Osteocyte (in vitro differentiated cells): ENCODE measurements around the gene APOBEC3F. TPM values are rescaled to one million over a fixed set of nuclear protein-coding genes. Genes with fewer than 3 reads are reported as not detected.
"Not testable (repeated sequence)": the region's sequence is repeated elsewhere in the genome, so short reads cannot be mapped to it uniquely, and the experiment has no call there.

Experiments
- DNase-seq: peaks from one replicate; pipeline ENCODE4 v3.0.0; 2021; ENCODE audit warnings: mixed read lengths; ENCODE audit not compliant: unreplicated experiment; ENCODE audit errors: extremely low spot score
- H3K27ac Mint-ChIP-seq: one replicate; pipeline ENCODE4 v1.8.0; 2021; ENCODE audit warnings: mild to moderate bottlenecking, mixed read lengths; ENCODE audit not compliant: unreplicated experiment
- H3K27me3 Mint-ChIP-seq: one replicate; pipeline ENCODE4 v1.8.0; 2021; ENCODE audit warnings: mixed read lengths; ENCODE audit not compliant: unreplicated experiment
- H3K36me3 Mint-ChIP-seq: one replicate; pipeline ENCODE4 v1.8.0; 2021; ENCODE audit warnings: mixed read lengths; ENCODE audit not compliant: unreplicated experiment
- H3K4me1 Mint-ChIP-seq: one replicate; pipeline ENCODE4 v1.8.0; 2021; ENCODE audit warnings: mixed read lengths; ENCODE audit not compliant: unreplicated experiment
- H3K4me3 Mint-ChIP-seq: one replicate; pipeline ENCODE4 v1.8.0; 2021; ENCODE audit warnings: mild to moderate bottlenecking, moderate library complexity, mixed read lengths; ENCODE audit not compliant: unreplicated experiment
- H3K9me3 Mint-ChIP-seq: one replicate; pipeline ENCODE4 v1.8.0; 2021; ENCODE audit warnings: mixed read lengths; ENCODE audit not compliant: unreplicated experiment
- total RNA-seq: library from RNA; stranded (reverse); gene quantifications from 2 replicates; pipeline ENCODE4 v1.2.1, GENCODE V29; 2021
- TF ChIP-seq, protein P1 (sequence below): fragments of 200-600 bp; sonication (generic); IDR thresholded peaks from 2 replicates; pipeline ENCODE4 v1.5.0; 2021; ENCODE audit warnings: antibody characterized with exemption, mild to moderate bottlenecking, moderate library complexity

The APOBEC3F gene
- total RNA-seq, 1 donor from 2014 or later = 9.9 TPM

DNA sequence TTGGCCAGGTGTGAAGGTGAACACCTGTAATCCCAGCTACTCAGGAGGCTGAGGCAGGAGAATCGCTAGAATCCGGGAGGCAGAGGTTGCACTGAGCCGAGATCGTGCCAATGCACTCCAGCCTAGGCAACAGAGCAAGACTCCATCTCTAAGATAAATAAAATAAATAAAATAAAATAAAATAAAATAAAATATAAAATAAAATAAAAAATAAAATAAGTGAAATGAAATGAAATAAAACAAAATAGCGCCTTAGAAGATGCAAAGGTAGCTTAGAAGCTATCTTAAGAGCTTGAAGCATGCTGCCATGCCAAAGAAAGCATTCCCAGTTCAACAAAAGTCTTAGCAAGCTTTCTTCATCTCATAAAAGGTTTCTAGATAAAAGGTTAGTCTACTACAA, 33.5 kb upstream of the APOBEC3F start:
- H3K4me3 Mint-ChIP-seq = no peak overlapping the region
- H3K36me3 Mint-ChIP-seq = no peaks in the 10 kb centered on the region
- TF ChIP-seq, protein P1, sequence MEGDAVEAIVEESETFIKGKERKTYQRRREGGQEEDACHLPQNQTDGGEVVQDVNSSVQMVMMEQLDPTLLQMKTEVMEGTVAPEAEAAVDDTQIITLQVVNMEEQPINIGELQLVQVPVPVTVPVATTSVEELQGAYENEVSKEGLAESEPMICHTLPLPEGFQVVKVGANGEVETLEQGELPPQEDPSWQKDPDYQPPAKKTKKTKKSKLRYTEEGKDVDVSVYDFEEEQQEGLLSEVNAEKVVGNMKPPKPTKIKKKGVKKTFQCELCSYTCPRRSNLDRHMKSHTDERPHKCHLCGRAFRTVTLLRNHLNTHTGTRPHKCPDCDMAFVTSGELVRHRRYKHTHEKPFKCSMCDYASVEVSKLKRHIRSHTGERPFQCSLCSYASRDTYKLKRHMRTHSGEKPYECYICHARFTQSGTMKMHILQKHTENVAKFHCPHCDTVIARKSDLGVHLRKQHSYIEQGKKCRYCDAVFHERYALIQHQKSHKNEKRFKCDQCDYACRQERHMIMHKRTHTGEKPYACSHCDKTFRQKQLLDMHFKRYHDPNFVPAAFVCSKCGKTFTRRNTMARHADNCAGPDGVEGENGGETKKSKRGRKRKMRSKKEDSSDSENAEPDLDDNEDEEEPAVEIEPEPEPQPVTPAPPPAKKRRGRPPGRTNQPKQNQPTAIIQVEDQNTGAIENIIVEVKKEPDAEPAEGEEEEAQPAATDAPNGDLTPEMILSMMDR = no peak
- H3K27ac Mint-ChIP-seq = no peak overlapping the region
- no peaks in the 10 kb centered on the region for H3K9me3 Mint-ChIP-seq
- no peak for DNase-seq
- peaks cover 5% of the 10 kb centered on the region for H3K4me1 Mint-ChIP-seq
- no peaks in the 10 kb centered on the region for H3K27me3 Mint-ChIP-seq

DNA sequence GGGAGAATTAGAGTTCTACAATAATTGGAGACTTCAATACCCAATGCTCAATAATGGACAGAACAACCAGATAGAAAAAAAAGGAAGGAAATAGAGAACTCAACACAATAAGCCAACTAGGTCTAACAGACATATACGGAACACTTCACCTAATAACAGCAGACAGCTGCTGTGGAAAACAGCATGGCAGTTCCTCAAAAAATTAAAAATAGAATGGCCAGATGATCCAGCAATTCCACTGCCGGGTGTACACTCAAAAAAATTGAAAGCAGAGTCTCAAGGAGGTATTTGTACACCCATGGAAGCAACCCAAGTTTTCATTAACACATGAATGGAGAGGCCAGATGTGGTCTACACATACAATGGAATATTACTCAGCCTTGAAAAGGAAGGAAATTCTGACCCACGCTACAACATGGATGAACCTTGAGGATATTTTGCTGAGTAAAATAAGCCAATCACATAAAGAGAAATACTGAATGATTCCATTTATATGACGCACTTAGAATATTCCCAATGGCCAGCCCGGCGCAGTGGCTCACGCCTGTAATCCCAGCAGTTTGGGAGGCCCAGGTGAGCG, 32.3 kb upstream of the APOBEC3F start:
- not testable (repeated sequence) for H3K27ac Mint-ChIP-seq, H3K36me3 Mint-ChIP-seq

DNA sequence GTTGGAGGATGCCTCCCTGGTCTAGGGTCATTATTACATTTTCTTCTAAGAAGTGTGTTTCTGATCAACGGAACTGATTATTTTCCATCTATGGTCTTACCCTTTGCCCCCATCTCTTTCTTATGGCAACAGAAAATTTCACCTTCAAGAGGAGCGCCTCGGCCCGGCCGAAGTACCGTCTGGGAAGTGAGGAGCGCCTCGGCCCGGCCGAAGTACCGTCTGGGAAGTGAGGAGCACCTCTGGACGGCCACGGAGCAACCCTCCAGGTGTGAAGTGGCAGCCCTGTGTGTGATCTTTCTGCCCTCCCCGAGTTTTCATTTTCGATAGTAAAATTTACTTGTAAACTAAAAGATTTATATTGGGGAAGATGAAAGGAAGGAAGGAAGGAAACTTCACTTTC, 29.7 kb upstream of the APOBEC3F start:
- TF ChIP-seq, protein P1 = no peak
- no peak overlapping the region for H3K27ac Mint-ChIP-seq
- H3K36me3 Mint-ChIP-seq = no peaks in the 10 kb centered on the region
- peaks cover 17% of the 10 kb centered on the region for H3K4me1 Mint-ChIP-seq
- DNase-seq = no peak
- no peaks in the 10 kb centered on the region for H3K27me3 Mint-ChIP-seq
- no peak overlapping the region for H3K4me3 Mint-ChIP-seq
- H3K9me3 Mint-ChIP-seq = no peaks in the 10 kb centered on the region

More for the DNA sequence above, 32.3 kb upstream of the APOBEC3F start:
- H3K4me3 Mint-ChIP-seq, H3K4me1 Mint-ChIP-seq, DNase-seq, H3K27me3 Mint-ChIP-seq, H3K9me3 Mint-ChIP-seq: not testable (repeated sequence)

GRCh38 chr22:39012533-39013511, 27.8 kb upstream of the APOBEC3F start:
- DNase-seq = no peak
- no peaks in the 10 kb centered on the region for H3K9me3 Mint-ChIP-seq
- no peaks in the 10 kb centered on the region for H3K27me3 Mint-ChIP-seq
- no peaks in the 10 kb centered on the region for H3K36me3 Mint-ChIP-seq
- TF ChIP-seq, protein P1 = no peak
- no peak overlapping the region for H3K4me3 Mint-ChIP-seq
- no peak overlapping the region for H3K27ac Mint-ChIP-seq
- peaks cover 17% of the 10 kb centered on the region for H3K4me1 Mint-ChIP-seq

DNA sequence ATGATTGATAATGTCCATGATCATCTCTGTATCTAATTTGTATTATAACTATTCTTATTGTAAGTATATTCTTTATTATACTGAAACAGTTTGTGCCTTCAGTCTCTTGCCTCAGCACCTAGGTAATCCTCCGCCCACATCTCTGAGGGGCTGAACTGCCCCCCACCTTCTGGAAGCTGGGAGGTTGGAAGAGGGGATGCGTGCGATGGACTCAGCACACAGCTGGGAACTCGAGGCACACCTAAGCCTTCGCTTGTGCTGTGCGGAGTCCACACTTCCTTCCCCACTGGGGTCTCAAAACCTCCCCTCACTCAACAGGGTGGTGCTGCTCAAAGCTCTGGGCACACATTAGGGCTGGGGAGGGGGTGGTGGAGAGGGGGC, 27.1 kb upstream of the APOBEC3F start:
- Mint-ChIP-seq H3K4me3 (peak overlapping the region; percentile 82), H3K27ac (peak overlapping the region; percentile 96), H3K4me1 (peaks cover 19% of the 10 kb centered on the region)
- not testable (repeated sequence) for H3K9me3 Mint-ChIP-seq, H3K27me3 Mint-ChIP-seq, DNase-seq, H3K36me3 Mint-ChIP-seq
